ENCODE data around the gene PLEKHJ1.

DNA sequence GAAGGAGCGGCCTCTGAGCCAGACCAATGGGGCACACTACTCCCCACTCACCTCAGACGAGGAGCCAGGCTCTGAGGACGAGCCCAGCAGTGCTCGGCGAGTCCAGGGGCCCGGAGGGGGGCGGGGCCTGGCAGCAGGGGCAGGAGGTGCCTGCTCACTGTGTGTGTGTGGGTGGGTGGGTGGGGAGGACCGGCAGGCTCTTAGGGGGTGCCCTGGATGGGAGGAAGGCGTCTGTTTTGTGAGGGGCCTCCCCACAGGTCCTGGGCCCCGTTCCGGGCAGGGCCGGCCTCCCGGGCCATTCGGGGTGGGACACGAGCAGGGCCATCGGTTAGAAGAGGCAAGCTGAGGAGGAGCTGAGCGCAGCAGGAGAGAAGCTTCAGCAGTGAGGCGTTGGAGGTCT is 12.7 kb downstream of the PLEKHJ1 start:
- TF ChIP-seq, protein P1, sequence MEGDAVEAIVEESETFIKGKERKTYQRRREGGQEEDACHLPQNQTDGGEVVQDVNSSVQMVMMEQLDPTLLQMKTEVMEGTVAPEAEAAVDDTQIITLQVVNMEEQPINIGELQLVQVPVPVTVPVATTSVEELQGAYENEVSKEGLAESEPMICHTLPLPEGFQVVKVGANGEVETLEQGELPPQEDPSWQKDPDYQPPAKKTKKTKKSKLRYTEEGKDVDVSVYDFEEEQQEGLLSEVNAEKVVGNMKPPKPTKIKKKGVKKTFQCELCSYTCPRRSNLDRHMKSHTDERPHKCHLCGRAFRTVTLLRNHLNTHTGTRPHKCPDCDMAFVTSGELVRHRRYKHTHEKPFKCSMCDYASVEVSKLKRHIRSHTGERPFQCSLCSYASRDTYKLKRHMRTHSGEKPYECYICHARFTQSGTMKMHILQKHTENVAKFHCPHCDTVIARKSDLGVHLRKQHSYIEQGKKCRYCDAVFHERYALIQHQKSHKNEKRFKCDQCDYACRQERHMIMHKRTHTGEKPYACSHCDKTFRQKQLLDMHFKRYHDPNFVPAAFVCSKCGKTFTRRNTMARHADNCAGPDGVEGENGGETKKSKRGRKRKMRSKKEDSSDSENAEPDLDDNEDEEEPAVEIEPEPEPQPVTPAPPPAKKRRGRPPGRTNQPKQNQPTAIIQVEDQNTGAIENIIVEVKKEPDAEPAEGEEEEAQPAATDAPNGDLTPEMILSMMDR (IDR thresholded peaks at IDR 0.05) = no peak
- TF ChIP-seq POLR2A (IDR thresholded peaks at IDR 0.05) = no peak

All from adrenal gland (tissue), 5 donors.